LNCaP clone FGC (cell line): ENCODE measurements around the gene RALGAPA2.

ENCODE experiments used
- DNase-seq: peaks from one replicate; pipeline ENCODE4 v3.0.0-alpha.2; 2011; ENCODE audit warnings: low read depth
- H3K4me3 ChIP-seq: 2 replicates; pipeline ENCODE4 v1.5.1; 2011; ENCODE audit warnings: mild to moderate bottlenecking, low read depth, low read length, control low read depth
- CTCF ChIP-seq: IDR thresholded peaks from 2 replicates; pipeline ENCODE4 v1.5.1; 2012; ENCODE audit warnings: mild to moderate bottlenecking; ENCODE audit not compliant: control insufficient read depth, insufficient read depth; ENCODE audit errors: extremely low read depth

The RALGAPA2 gene

DNA sequence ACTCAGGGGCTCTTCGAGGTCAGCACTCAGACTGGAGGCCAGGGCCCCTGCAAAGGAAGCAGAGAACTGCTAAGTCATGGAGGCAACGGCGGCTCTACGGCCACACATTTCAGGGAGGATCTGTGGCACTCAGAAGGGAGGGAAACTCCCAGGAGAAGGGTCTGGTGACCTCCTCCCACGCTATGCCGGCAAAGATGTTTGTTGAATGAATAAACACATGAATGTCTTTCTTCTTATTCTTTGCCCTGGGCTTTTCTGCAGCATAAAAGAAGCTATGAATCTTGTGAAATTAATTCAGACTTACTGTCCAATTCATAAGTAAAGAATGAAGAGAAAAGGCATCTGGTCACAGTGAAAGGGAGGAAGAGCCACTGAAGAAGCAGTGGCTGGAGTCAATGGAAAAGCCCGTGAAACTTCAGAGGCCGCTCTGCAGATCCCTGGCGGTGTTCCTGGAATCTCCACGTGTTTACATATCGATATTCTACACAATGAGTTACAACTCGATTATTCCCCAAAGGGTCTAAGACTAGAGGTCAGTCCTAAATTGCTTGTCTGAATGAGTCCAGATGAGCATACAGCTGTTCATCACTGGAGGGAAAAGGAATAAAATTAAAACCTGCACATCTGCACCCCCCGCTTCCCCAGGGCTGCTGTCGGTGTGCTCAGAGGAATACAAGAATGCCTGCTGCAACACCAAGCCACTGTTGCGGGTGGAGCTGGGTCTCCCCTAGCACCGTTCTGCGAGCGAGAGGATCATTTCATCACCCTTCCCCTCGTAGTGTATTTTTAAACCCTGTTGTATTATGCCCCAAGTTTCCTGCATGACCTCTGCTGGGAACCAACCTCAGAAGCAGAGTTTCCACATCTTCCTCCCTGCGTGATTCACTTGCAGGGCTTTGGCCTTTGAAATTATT, 319.0 kb downstream of the RALGAPA2 start:
- TF ChIP-seq CTCF = no peak
- no peak overlapping the region for H3K4me3 ChIP-seq
- no peak for DNase-seq

GRCh38 chr20:20391766-20392165, 320.7 kb downstream of the RALGAPA2 start:
- no peak overlapping the region for H3K4me3 ChIP-seq
- no peak for TF ChIP-seq CTCF

GRCh38 chr20:20391115-20391514, 321.3 kb downstream of the RALGAPA2 start:
- no peak overlapping the region for H3K4me3 ChIP-seq
- no peak for DNase-seq
- no peak for TF ChIP-seq CTCF

More at GRCh38 chr20:20391766-20392165, 320.7 kb downstream of the RALGAPA2 start:
- DNase-seq = no peak

DNA sequence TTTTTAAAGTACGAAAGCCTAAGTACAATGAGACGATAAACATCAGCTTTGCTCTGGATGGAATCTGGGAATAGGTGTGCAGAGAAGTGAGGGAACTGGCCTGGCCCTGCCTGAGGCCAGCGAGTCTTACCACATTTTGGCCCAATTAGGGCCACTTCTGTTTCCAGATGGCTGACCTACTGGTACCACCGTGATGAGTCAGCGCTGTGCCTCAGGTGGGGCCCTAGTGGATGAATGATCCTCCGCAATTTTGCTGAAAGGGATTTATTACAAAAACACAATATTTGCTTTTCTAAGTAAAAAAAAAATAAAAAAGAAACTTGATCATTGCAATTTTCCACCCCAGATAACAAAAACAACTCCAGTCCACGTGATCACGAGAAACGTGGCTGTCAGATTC, 322.1 kb downstream of the RALGAPA2 start:
- no peak for DNase-seq

GRCh38 chr20:20386192-20386591, 326.3 kb downstream of the RALGAPA2 start:
- TF ChIP-seq CTCF = no peak
- DNase-seq = no peak
- H3K4me3 ChIP-seq = no peak overlapping the region

More for the DNA sequence above, 322.1 kb downstream of the RALGAPA2 start:
- TF ChIP-seq CTCF = no peak
- no peak overlapping the region for H3K4me3 ChIP-seq

GRCh38 chr20:20375862-20376261, 336.6 kb downstream of the RALGAPA2 start:
- no peak for TF ChIP-seq CTCF
- DNase-seq = no peak
- no peak overlapping the region for H3K4me3 ChIP-seq

- H3K4me3 ChIP-seq = no peak overlapping the region
- no peak for TF ChIP-seq CTCF
- DNase-seq = no peak
Measured at GRCh38 chr20:20373091-20373571, 339.3 kb downstream of the RALGAPA2 start.
